DOHH2 (cell line): ENCODE measurements around the gene SUPT3H.

ENCODE experiments used
- CTCF ChIP-seq: fragments of 200-600 bp; sonication (generic); IDR thresholded peaks from one replicate; pipeline ENCODE4 v1.5.1; 2014; ENCODE audit warnings: antibody characterized with exemption, mild to moderate bottlenecking, low read depth, low read length; ENCODE audit not compliant: poor library complexity, severe bottlenecking
- EZH2phosphoT487 ChIP-seq: fragments of 200-600 bp; sonication (generic); IDR thresholded peaks from 2 replicates; pipeline ENCODE4 v1.6.1; 2017; ENCODE audit warnings: borderline replicate concordance, mild to moderate bottlenecking, antibody characterized with exemption, low read length, moderate library complexity, mixed read lengths

GRCh38 chr6:44985006-44985405 lies 392.7 kb downstream of the SUPT3H start:
- no peak for TF ChIP-seq CTCF
- no peak for TF ChIP-seq EZH2phosphoT487
